ENCODE measurements around the gene OPCML. TPM values are rescaled to one million over a fixed set of nuclear protein-coding genes. Genes with fewer than 3 reads are reported as not detected.

The OPCML gene
- total RNA-seq, 4 donors from 2014 or later: 0.06 to 0.83 (median 0.24) TPM

DNA sequence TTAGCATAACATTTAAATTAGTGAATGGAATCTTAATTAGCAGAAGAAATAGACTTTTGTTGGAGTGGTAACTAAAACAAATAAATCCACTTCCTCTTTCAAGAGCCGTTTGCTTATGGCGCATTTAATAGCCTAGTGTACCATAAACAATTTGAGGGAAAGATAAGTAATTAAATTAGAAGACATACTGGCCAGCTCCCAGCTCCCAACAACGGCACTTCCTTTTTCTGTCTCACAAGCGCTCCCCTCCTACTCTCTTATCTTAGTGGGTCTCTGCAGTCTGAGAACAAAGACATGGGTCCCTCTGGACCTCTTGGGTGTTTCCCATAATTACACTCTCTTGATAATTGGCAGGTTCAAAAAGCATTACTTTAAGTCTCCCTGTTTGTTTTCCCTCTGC is 146.0 kb downstream of the OPCML start:
- 50% methylated on average over 4 of the region's 4 CpGs for WGBS
- TF ChIP-seq POLR2A (IDR thresholded peaks at IDR 0.05; ENCODE audit: low read depth) (no peak), POLR2AphosphoS5 (IDR thresholded peaks at IDR 0.05) (no peak), EP300 (IDR thresholded peaks at IDR 0.05) (no peak)
- TF ChIP-seq, protein P1, sequence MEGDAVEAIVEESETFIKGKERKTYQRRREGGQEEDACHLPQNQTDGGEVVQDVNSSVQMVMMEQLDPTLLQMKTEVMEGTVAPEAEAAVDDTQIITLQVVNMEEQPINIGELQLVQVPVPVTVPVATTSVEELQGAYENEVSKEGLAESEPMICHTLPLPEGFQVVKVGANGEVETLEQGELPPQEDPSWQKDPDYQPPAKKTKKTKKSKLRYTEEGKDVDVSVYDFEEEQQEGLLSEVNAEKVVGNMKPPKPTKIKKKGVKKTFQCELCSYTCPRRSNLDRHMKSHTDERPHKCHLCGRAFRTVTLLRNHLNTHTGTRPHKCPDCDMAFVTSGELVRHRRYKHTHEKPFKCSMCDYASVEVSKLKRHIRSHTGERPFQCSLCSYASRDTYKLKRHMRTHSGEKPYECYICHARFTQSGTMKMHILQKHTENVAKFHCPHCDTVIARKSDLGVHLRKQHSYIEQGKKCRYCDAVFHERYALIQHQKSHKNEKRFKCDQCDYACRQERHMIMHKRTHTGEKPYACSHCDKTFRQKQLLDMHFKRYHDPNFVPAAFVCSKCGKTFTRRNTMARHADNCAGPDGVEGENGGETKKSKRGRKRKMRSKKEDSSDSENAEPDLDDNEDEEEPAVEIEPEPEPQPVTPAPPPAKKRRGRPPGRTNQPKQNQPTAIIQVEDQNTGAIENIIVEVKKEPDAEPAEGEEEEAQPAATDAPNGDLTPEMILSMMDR (IDR thresholded peaks at IDR 0.05): no peak
- no peaks in the 10 kb centered on the region for H3K9me3 ChIP-seq
- no peak overlapping the region for H3K4me3 ChIP-seq
- H3K36me3 ChIP-seq: no peaks in the 10 kb centered on the region
- intact Hi-C loops (cut with DNase I): no loop called here
- H3K27me3 ChIP-seq: peaks cover 0 to 17% (median 0%) of the 10 kb centered on the region in 4 donors
- no peaks in the 10 kb centered on the region for H3K4me1 ChIP-seq
- no peak for DNase-seq (ENCODE audit: extremely low spot score)
- no peak overlapping the region for H3K27ac ChIP-seq (replicated peaks in 1 of 4)

DNA sequence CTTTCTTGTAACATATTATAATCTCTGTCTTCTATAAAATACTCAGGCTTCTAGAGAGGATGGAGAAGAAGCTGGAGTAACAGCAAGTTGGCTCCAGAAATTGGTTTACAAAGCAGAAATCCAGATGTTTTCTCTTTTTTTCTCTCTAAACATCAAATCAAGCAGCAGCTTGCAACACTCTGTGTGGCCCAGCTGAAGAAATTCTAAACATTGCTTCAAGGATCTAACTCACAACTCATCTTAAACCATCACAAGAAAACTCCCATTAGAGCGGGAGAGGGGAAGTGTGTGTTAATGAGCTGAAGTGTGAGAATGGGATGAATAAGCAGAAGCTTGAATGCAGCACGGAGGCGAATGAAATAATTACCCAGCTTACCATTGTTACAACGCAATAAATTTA is 146.5 kb downstream of the OPCML start:
- no peaks in the 10 kb centered on the region for H3K36me3 ChIP-seq
- DNase-seq (ENCODE audit: extremely low spot score): no peak
- TF ChIP-seq, protein P1 (IDR thresholded peaks at IDR 0.05): no peak
- TF ChIP-seq POLR2AphosphoS5 (IDR thresholded peaks at IDR 0.05) (no peak), EP300 (IDR thresholded peaks at IDR 0.05) (no peak), POLR2A (IDR thresholded peaks at IDR 0.05; ENCODE audit: low read depth) (no peak)
- no peaks in the 10 kb centered on the region for H3K4me1 ChIP-seq
- 56% methylated on average over 4 of the region's 4 CpGs for WGBS
- peaks cover 0 to 17% (median 0%) of the 10 kb centered on the region in 4 donors for H3K27me3 ChIP-seq
- H3K27ac ChIP-seq (replicated peaks in 1 of 4): no peak overlapping the region
- no peak overlapping the region for H3K4me3 ChIP-seq
- no peaks in the 10 kb centered on the region for H3K9me3 ChIP-seq
- intact Hi-C loops (cut with DNase I): no loop called here

DNA sequence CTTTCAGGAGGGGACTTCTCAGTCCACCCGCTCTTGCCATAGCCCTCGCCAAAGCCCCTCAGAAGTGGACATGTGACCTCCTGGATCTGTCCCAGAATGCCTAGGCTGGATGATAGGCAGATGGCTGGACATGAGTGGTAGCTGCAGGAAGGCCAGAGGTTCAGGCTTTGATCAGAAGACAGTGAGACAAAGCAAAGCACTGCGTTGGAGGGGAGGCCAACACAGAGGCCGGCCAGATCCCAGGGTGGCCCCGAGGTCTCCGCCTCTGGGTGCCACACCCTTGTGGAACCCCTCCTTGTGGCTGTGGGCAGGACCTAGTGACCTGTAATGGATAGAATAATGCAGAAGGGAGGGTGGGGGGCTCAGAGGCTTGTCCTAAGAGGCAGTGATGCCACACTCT is 147.6 kb downstream of the OPCML start:
- intact Hi-C loops (cut with DNase I): no loop called here
- no peak overlapping the region for H3K27ac ChIP-seq (replicated peaks in 1 of 4)
- TF ChIP-seq POLR2A (IDR thresholded peaks at IDR 0.05; ENCODE audit: low read depth) (no peak), POLR2AphosphoS5 (IDR thresholded peaks at IDR 0.05) (no peak), EP300 (IDR thresholded peaks at IDR 0.05) (no peak)
- TF ChIP-seq, protein P1 (IDR thresholded peaks at IDR 0.05): no peak

GRCh38 chr11:133383689-133384088 is 148.6 kb downstream of the OPCML start:
- Histone ChIP-seq H3K27ac (replicated peaks in 1 of 4) (no peak overlapping the region), H3K36me3 (no peaks in the 10 kb centered on the region), H3K4me3 (no peak overlapping the region), H3K9me3 (no peaks in the 10 kb centered on the region), H3K27me3 (peaks cover 0 to 17% (median 0%) of the 10 kb centered on the region in 4 donors), H3K4me1 (no peaks in the 10 kb centered on the region)
- peak; percentile 55 for DNase-seq (ENCODE audit: extremely low spot score)
- no peak for TF ChIP-seq POLR2AphosphoS5 (IDR thresholded peaks at IDR 0.05)
- TF ChIP-seq, protein P1 (IDR thresholded peaks at IDR 0.05): no peak
- no peak for TF ChIP-seq EP300 (IDR thresholded peaks at IDR 0.05)
- TF ChIP-seq POLR2A (IDR thresholded peaks at IDR 0.05; ENCODE audit: low read depth): no peak
- 54% methylated on average over 4 of the region's 4 CpGs for WGBS
- intact Hi-C loops (cut with DNase I): no loop called here

More for the DNA sequence above, 147.6 kb downstream of the OPCML start:
- Histone ChIP-seq H3K36me3 (no peaks in the 10 kb centered on the region), H3K4me1 (no peaks in the 10 kb centered on the region), H3K4me3 (no peak overlapping the region), H3K9me3 (no peaks in the 10 kb centered on the region), H3K27me3 (peaks cover 0 to 17% (median 0%) of the 10 kb centered on the region in 4 donors)
- 83% methylated on average over 2 of the region's 6 CpGs for WGBS
- DNase-seq (ENCODE audit: extremely low spot score): peak; percentile 90

- H3K9me3 ChIP-seq: no peaks in the 10 kb centered on the region
- H3K4me3 ChIP-seq: no peak overlapping the region
- no peaks in the 10 kb centered on the region for H3K4me1 ChIP-seq
- H3K27me3 ChIP-seq: peaks cover 0 to 17% (median 0%) of the 10 kb centered on the region in 4 donors
- H3K36me3 ChIP-seq: no peaks in the 10 kb centered on the region
- no peak overlapping the region for H3K27ac ChIP-seq (replicated peaks in 1 of 4)
- intact Hi-C loops (cut with DNase I): no loop called here
- 73% methylated on average over 8 of the region's 8 CpGs for WGBS
- DNase-seq (ENCODE audit: extremely low spot score): peak; percentile 89
- TF ChIP-seq POLR2AphosphoS5 (IDR thresholded peaks at IDR 0.05) (no peak), EP300 (IDR thresholded peaks at IDR 0.05) (no peak), POLR2A (IDR thresholded peaks at IDR 0.05; ENCODE audit: low read depth) (no peak)
- TF ChIP-seq, protein P1 (IDR thresholded peaks at IDR 0.05): no peak
These were observed 149.1 kb downstream of the OPCML start for GRCh38 chr11:133383201-133383600.

All from esophagus muscularis mucosa (tissue), 4 donors.